K562 (cell line): ENCODE measurements around the gene PLTP. TPM values are rescaled to one million over a fixed set of nuclear protein-coding genes. Genes with fewer than 3 reads are reported as not detected.
A peak's percentile ranks its signal among the peaks of the same experiment; 100 is the strongest.

Source experiments
- BCLAF1 ChIP-seq, 2 experiments: fragments of 450-650 bp in 1 of 2; IDR thresholded peaks; 2 replicates each; pipeline ENCODE4 v1.6.1; 2011 to 2017; ENCODE audit warnings: low read depth in 2 of 2, antibody characterized with exemption in 1 of 2, borderline replicate concordance in 1 of 2, low read length in 1 of 2, mild to moderate bottlenecking in 1 of 2, mixed read lengths in 1 of 2; ENCODE audit not compliant: control insufficient read depth in 1 of 2
- ETV1 ChIP-seq: fragments of 450-650 bp; conservative IDR thresholded peaks from 2 replicates; pipeline ENCODE4 v1.6.1; 2016; ENCODE audit warnings: missing genetic modification characterization, control low read depth, low read depth, missing compliant biosample characterization
- MTA1 ChIP-seq: fragments of 450-650 bp; IDR thresholded peaks from 2 replicates; pipeline ENCODE4 v1.6.1; 2017; ENCODE audit warnings: borderline replicate concordance
- NFE2 ChIP-seq: IDR thresholded peaks from 2 replicates; pipeline ENCODE4 v1.6.1; 2014; ENCODE audit warnings: antibody characterized with exemption, low read depth
- NFXL1 ChIP-seq: fragments of 450-650 bp; formaldehyde crosslinking; IDR thresholded peaks from 2 replicates; pipeline ENCODE4 v1.4.0; 2021; ENCODE audit warnings: mild to moderate bottlenecking
- RBM34 ChIP-seq: fragments of 200-400 bp; formaldehyde crosslinking; IDR thresholded peaks from 2 replicates; pipeline ENCODE4 v1.6.1; 2018; ENCODE audit warnings: low read length, borderline replicate concordance; ENCODE audit not compliant: insufficient read depth
- RNF2 ChIP-seq: sonication (generic); IDR thresholded peaks from 2 replicates; pipeline ENCODE4 v1.6.1; 2016
- SIN3A ChIP-seq, 2 experiments: fragments of 150-350 bp in 1 of 2; IDR thresholded peaks; 2 replicates each; pipeline ENCODE4 v1.6.1; 2011 to 2016; ENCODE audit warnings: borderline replicate concordance in 2 of 2, low read depth in 2 of 2, low read length in 2 of 2, mild to moderate bottlenecking in 2 of 2, moderate library complexity in 2 of 2; ENCODE audit not compliant: control insufficient read depth in 1 of 2
- SUPT5H ChIP-seq: fragments of 450-650 bp; IDR thresholded peaks from 2 replicates; pipeline ENCODE4 v1.6.1; 2016
- TFAM ChIP-seq: fragments of 250-450 bp; sonication (Bioruptor Pico); conservative IDR thresholded peaks from 2 replicates; pipeline ENCODE4 v1.5.0; 2021; ENCODE audit warnings: mild to moderate bottlenecking, moderate library complexity
- ZNF239 ChIP-seq: fragments of 250-450 bp; sonication (Bioruptor Pico); IDR thresholded peaks from 2 replicates; pipeline ENCODE4 v1.4.0; 2020; ENCODE audit warnings: mild to moderate bottlenecking
- ZNF584 ChIP-seq: fragments of 200-800 bp; sonication (Bioruptor generic); IDR thresholded peaks from 2 replicates; pipeline ENCODE4 v1.6.1; 2016; ENCODE audit warnings: low read depth, mild to moderate bottlenecking, missing genetic modification characterization, missing compliant biosample characterization
- ZNF639 ChIP-seq, 2 experiments: fragments of 200-800 bp in 1 of 2; sonication (Bioruptor generic) in 1 of 2; sonication (generic) in 1 of 2; formaldehyde crosslinking in 1 of 2; IDR thresholded peaks in 1 of 2; conservative IDR thresholded peaks in 1 of 2; 2 replicates each; pipeline versions ENCODE4 v1.5.0 to v1.6.1; 2016 to 2020; ENCODE audit warnings: missing compliant biosample characterization in 1 of 2, missing genetic modification characterization in 1 of 2, missing genetic modification reagents in 1 of 2
- polyA plus RNA-seq, 8 experiments: library from polyadenylated mRNA; depleted of rRNA in 4 of 8; stranded (reverse) in 5 of 8; unstranded in 3 of 8; fragments of >200 nt; fragmentation: Nextera tagmentation in 2 of 8; fragmentation: Illumina TruSeq in 1 of 8; extraction: Ambion mirVana in 2 of 8; extraction: Trizol in 1 of 8; gene quantifications; 2 replicates each; pipeline versions ENCODE4 v1.2.1 to v1.2.3, GENCODE V29; 2011 to 2014; ENCODE audit warnings: inconsistent platforms in 1 of 8, missing spikeins in 1 of 8
- total RNA-seq, 7 experiments: library from RNA; depleted of rRNA in 6 of 7; stranded (reverse); fragments of >200 nt in 6 of 7; fragmentation: Illumina TruSeq in 2 of 7; extraction: Trizol in 2 of 7; gene quantifications; 2 replicates each; pipeline versions ENCODE4 v1.2.1 to v1.2.3, GENCODE V29; 2011 to 2021; ENCODE audit warnings: low replicate concordance in 1 of 7

PLTP gene
- total and polyA plus RNA-seq, 9 of the 15 experiments (the other 6 are each of a cell fraction or from before 2014, with no cell fraction given) = 2.8 to 29.3 (median 17.6) TPM

GRCh38 chr20:45910670-45911485 is 1.1 kb downstream of the PLTP start (continued):
- TF ChIP-seq BCLAF1 (IDR thresholded peaks at IDR 0.05; ENCODE audit: borderline replicate concordance in 1 of 2, control insufficient read depth in 1 of 2, low read depth in 2 of 2, low read length in 1 of 2) (no peak), NFE2 (peak; percentile 86), TFAM (CRISPR knock-in tag) (no peak), RBM34 (no peak), SIN3A (IDR thresholded peaks at IDR 0.05; ENCODE audit: borderline replicate concordance in 2 of 2, control insufficient read depth in 1 of 2, low read depth in 2 of 2, low read length in 2 of 2) (no peak), ZNF239 (CRISPR knock-in tag) (no peak), RNF2 (no peak), ETV1 (peak; percentile 94), ZNF639 (CRISPR knock-in tag; conservative IDR thresholded peaks at IDR 0.05 in 1 of 2, IDR thresholded peaks at IDR 0.05 in 1 of 2) (no peak), MTA1 (no peak), NFXL1 (CRISPR knock-in tag) (no peak), SUPT5H (peak; percentile 93), ZNF584 (CRISPR knock-in tag) (no peak)
- TF ChIP-seq, all 486 proteins: peak for 105
